ENCODE results near the gene UBASH3B.

Gene UBASH3B

GRCh38 chr11:122681070-122681469 is 25.5 kb downstream of the UBASH3B start:
- DNase-seq, result no peak

GRCh38 chr11:122681735-122682134 is 26.2 kb downstream of the UBASH3B start:
- DNase-seq, result no peak

GRCh38 chr11:122682464-122682863 is 26.9 kb downstream of the UBASH3B start:
- no peak for DNase-seq

- DNase-seq, result no peak
Observed at GRCh38 chr11:122685041-122685440, 29.5 kb downstream of the UBASH3B start.

GRCh38 chr11:122686111-122686510 is 30.6 kb downstream of the UBASH3B start:
- DNase-seq, result no peak

- DNase-seq, result no peak
Observed at GRCh38 chr11:122690384-122690783, 34.9 kb downstream of the UBASH3B start.

- DNase-seq, result peak; percentile 68
Observed at GRCh38 chr11:122690801-122691548, 35.5 kb downstream of the UBASH3B start.

GRCh38 chr11:122691549-122692150 is 36.1 kb downstream of the UBASH3B start:
- no peak for DNase-seq

GRCh38 chr11:122692444-122692843 is 36.9 kb downstream of the UBASH3B start:
- no peak for DNase-seq

GRCh38 chr11:122695076-122695615 is 39.6 kb downstream of the UBASH3B start:
- DNase-seq, result no peak

- DNase-seq, result peak; percentile 68
Observed at GRCh38 chr11:122696662-122697061, 41.1 kb downstream of the UBASH3B start.

GRCh38 chr11:122697636-122698167 is 42.2 kb downstream of the UBASH3B start:
- peak; percentile 92 for DNase-seq

GRCh38 chr11:122698392-122698791 is 42.9 kb downstream of the UBASH3B start:
- DNase-seq, result no peak

- DNase-seq, result no peak
Observed at GRCh38 chr11:122700666-122701065, 45.1 kb downstream of the UBASH3B start.

- DNase-seq, result no peak
Observed at GRCh38 chr11:122701143-122701542, 45.6 kb downstream of the UBASH3B start.

- no peak for DNase-seq
Observed at GRCh38 chr11:122703541-122704272, 48.2 kb downstream of the UBASH3B start.

- DNase-seq, result no peak
Observed at GRCh38 chr11:122705396-122705795, 49.9 kb downstream of the UBASH3B start.

GRCh38 chr11:122706291-122707088 is 51.0 kb downstream of the UBASH3B start:
- DNase-seq, result no peak

GRCh38 chr11:122707111-122707510 is 51.6 kb downstream of the UBASH3B start:
- no peak for DNase-seq

- no peak for DNase-seq
Observed at GRCh38 chr11:122707901-122708300, 52.4 kb downstream of the UBASH3B start.

- DNase-seq, result peak; percentile 72
Observed at GRCh38 chr11:122709039-122709760, 53.7 kb downstream of the UBASH3B start.

GRCh38 chr11:122711362-122711761 is 55.8 kb downstream of the UBASH3B start:
- no peak for DNase-seq
